GM18498 (cell line): ENCODE measurements around the gene ALOX15B.
"Not testable (repeated sequence)": the region's sequence is repeated elsewhere in the genome, so short reads cannot be mapped to it uniquely, and the experiment has no call there.

Experiments used
- ATAC-seq: cut with Tn5 transposase; IDR thresholded peaks from one replicate; pipeline ENCODE4 v1.9.1; 2021; ENCODE audit warnings: mild to moderate bottlenecking, moderate library complexity; ENCODE audit not compliant: unreplicated experiment

ALOX15B gene

DNA sequence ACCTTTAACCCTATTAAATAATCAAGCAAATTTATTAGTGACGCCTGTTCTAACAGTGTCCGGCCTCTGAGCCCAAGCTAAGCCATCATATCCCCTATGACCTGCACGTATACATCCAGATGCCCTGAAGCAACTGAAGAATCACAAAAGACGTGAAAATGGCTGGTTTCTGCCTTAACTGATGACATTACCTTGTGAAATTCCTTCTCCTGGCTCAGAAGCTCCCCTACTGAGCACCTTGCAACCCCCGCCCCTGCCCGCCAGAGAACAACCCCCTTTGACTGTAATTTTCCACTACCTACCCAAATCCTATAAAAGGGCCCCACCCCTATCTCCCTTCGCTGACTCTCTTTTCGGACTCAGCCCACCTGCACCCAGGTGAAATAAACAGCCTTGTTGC lies 23.0 kb downstream of the ALOX15B start:
- ATAC-seq = not testable (repeated sequence)

- no peak for ATAC-seq
Observed at GRCh38 chr17:8062435-8062806, 23.6 kb downstream of the ALOX15B start.

- ATAC-seq = no peak
Observed at GRCh38 chr17:8062807-8063483, 24.1 kb downstream of the ALOX15B start.

DNA sequence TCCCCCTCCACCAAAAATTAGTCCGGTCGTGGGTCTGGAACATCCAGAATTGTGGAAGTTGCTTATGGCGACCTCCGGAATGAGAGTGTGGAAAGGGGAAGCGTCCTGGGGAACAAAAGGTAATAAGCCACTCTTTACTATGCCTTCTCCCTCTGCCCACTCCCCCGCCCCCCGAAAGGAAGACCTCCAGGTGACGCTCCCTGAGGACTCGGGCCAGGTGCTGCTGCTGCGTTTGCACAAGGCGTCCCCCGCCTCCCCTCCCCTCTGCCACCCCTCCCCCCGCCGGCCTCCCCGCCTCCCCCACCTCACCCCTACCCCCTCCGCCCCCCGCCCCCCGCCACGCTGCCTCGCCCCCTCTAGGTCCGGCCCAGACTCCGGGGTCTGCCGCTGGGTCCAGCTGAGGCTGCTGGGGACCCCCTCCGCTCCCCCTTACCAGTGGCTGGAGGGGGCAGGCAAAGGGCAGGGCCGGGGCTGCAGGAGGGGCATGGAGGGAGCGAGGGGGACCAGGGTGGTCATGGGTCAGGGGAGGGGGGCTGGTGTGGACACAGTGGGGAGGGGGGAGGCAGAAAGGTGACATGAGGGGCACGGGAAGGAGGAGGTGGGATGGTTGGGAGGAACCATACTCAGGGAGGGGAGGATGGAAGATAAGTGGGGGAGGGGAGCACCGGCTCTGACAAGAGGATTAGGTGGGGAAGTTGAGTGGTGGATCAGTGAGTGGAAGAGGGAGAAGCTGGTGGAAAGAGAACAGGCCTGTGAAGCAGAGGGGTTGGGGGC lies 25.1 kb downstream of the ALOX15B start:
- no peak for ATAC-seq

GRCh38 chr17:8064561-8065019 lies 25.7 kb downstream of the ALOX15B start:
- no peak for ATAC-seq

DNA sequence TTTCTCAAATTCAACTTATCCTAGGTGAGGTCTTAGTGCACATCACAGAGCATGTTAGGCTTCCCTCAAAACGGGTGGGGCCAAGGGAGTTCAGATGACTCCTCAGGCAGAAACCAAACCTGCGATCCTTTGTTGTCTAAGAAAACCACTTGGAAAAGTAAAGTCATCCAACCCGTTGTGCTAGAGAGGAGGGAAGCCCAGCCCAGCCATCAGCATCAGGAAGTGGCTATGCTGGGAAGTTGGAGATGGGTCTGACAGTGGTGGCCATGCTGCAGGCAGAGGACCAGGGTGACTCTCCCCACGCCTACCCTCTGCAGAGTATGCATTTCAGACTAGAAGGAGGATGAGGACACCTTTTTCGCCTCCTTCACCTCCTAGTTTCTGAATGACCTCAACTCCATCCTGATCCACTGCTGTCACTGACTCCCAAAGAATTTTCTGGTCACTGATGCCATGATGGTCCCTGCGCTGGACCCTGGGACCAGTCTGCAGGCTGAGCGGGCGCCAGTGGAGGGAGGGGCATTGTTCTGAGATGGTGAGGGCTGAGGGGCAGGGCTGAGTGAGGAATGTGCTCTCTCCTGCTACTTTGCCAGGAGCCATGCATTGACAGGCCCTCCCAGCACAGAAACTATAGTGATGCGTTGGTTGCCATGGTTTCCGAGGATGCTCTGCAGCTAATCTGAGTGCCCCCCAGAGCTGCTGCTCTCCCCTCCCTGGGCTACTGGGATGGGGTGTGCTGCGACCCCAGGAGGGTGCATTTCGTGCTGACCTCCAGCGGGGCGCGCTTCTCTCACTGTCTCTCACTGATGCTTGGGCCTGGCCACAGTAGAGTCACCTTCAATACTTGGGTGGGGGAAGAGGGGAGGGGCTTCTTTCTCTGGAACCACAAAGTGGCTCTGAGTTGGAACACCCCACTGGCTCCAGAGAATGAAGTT lies 28.2 kb downstream of the ALOX15B start:
- ATAC-seq = no peak

- no peak for ATAC-seq
Observed at GRCh38 chr17:8067806-8068205, 28.9 kb downstream of the ALOX15B start.

DNA sequence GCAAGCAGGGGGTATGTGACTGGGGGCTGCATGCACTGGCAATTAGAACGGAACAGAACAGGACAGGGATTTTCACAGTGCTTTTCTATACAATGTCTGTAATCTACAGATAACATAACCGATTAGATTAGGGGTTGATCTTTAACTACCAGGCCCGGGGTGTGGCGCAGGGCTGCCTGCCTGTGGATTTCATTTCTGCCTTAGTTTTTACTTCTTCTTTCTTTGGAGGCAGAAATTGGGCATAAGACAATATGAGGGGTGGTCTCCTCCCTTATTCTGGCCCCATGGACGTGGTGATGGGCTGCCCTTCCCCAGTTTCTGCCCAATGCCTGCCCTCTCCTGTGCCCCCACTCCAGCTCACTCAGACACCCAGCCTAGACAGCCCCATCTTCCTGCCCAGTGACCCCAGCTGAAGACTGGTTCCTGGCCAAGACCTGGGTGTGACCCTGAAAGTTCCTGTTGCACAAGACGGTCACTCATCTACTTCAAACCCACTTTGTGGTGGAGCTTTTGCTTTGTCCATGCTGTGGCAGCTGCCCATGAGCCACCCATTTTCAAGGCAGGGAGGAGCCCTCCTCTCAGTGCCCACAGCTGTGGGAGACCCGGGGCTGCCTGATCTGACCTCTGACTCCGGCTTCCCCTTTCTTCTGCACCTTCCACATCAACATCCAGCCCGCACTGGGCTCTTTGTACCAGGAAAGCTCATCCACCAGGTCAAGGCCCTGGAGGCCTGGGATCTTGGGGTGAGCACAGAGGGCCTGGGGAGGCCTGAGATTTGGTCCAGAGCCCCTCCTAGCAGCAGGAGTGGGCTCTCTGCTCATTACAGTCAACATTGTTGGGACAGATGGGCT lies 30.1 kb downstream of the ALOX15B start:
- no peak for ATAC-seq

GRCh38 chr17:8069587-8069860 lies 30.7 kb downstream of the ALOX15B start:
- no peak for ATAC-seq

DNA sequence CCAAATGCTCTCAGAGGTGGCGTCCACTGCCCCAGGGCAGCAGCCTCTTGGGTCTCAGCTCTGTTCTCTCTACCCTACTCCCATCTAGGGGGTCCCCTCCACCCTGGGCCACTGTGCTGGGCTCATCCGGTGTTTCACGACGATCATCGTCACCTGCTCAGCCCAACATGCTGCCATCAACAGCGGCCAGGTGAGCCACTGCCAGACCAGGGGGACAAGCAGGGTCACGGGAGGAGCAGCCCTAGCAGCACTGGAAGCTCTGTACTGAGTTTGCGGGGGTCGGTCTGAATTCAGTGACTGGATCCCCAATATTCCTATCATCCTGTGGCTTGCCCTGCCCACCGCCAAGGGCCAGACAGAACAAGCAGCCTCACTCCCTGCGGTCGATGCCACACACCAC lies 32.6 kb downstream of the ALOX15B start:
- ATAC-seq = no peak

DNA sequence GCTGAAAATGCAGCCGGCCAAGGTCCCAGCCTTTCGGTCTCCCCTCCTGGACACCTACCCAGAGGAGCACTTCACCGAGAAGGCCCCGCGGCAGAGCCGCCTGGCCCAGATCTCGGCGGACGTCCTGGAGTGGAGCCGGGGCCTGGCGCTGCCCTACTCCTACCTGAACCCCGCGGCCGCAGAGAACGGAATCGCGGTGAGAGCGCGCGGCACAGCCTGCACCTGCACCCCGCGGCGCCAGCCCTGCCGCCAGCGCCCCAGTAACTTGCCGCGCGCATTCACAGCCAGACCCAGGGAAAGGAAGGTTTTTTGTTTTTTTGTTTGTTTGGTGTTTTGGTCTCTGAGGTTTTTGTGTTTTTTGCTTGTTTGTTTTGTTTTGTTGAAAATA lies 33.5 kb downstream of the ALOX15B start:
- ATAC-seq = no peak

DNA sequence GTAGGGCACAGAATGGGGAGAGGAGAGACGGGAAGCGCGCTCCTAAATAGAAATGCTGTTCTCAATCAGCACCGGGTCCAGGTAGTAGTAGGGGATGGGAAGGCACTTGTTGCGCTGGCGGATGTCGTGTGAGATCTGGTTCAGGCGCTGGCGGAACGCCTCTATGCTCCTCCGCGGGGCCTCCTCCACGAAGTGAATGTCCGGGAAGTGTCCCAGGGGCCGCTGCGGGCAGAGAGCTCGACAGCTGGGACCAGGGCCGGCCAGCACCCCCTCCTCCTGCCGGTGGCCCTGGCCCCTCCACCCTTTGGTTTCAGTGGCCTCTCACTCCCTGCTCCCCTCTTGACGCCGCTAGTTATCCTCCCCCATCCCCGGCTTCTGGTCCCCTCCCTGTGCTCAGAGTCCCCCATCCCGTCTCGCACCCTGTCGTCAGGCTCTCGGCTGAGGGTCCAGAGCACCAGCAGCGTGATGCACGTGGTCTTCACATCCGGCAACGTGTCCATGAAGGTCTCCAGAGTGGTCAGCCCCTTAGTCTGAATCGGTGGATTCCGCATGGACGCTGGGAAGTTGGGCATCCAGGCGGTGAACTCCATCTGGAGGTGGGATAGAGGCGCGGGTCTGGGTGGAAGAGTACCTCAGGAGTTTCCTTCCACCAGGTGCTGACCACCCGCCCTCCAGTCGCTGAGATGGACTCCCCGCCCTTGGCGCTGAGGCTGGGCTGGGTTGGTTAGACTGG lies 34.0 kb downstream of the ALOX15B start:
- no peak for ATAC-seq

GRCh38 chr17:8073627-8074484 lies 35.0 kb downstream of the ALOX15B start:
- peak; percentile 53 for ATAC-seq

- ATAC-seq = no peak
Observed at GRCh38 chr17:8074554-8074953, 35.7 kb downstream of the ALOX15B start.

DNA sequence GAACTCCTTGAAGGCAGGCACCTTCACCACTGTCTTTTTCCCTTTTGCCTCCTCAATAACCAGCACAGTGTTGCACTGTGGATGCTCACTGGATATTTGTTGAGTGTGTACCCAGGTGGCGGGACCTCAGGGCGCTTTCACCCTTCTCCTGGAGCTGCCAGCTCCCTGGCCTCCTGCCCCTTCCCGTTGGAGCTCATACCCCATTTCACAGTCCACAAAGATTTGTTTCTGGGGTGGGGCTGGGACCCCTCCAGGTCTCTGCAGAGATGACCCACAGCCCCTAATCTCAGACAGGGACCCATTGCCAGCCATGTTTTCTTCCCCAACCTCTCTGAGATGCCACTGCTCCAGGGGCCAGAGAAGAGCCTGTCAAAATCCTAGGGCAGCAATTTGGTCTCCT lies 36.2 kb downstream of the ALOX15B start:
- no peak for ATAC-seq

DNA sequence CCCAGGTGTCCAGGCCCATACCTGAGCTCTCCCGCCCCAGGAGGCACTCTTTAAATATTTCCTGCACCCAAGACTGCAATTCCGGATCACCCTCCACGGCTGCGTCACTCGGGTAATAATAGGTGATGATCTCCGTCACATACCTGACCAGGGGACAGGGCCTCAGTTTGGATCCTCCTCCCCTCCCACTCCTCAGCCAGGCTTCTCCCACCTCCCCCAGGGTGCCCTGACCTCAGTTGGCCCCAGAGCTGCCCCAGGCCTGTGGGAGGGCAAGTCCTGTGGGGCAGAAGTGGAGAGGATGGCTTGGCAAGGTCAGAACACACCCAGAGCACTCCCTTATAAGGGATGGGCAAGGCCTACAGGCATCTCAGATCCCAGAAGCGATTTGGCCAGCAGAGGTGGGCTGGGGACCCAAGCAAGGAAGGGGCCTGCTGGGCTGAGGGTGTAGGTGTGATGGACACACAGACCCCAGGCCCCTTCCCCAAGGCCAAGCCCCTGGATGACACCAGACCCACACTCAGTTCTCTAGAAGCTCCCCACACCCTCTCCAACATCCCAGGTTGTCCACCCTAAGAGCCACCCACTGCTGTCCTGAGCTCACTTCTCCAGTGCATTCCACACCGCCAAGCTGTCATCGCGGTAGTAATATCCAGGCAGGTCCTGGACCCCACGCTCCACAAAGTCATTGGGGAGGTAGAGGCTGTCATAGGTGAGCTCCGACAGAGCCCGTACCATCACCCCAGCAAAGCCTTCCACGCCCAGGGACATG lies 36.9 kb downstream of the ALOX15B start:
- ATAC-seq = no peak

DNA sequence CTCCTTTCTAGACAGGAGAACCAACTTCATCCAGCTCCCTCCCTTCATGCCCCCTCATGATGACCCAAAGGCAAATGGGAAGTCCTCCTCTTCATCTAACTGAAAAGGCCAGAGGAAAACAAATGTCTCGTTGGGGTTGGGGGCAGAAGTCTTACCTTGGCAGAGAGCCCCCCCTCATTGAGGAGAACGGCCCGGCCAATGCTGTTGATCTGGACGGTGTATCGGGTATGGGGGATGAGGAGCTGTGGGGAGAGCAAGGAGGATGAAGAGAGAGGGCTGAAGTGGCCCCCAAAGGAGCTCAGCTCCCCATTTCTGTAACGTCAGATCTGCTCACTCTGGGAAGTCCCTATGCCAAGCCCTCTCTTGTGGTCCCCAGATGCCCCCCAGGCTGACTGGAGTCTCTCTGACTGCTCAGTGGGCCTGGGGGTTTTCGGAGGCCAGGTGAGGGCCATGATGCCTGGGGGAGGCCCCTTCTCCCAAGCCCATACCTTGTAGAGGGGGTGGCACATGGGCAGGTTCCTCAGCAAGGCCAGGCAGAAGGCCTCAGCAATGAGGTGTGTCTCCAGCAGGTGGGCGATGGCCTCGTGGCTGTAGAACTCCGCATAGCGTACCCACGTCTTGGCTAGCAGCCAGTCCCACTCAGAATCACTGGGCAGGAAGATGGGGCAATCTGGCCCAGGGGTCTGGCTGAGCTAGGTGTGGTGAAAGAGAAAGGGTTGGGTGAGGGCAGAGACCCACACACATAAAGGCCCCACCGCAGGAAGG lies 37.8 kb downstream of the ALOX15B start:
- ATAC-seq = no peak

DNA sequence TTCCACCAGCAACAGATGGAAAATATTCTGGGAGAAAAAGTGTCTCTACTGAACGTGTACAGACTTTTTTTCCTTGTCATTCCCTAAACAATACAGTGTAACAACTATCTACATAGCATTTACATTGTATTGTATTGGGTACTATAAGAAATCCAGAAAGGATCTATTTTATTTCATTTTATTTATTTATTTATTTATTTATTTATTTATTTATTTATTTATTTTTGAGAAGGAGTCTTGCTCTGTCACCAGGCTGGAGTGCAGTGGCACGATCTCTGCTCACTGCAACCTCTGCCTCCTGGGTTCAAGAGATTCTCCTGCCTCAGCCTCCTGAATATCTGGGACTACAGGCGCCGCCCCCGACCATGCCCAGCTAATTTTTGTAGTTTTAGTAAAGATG lies 39.1 kb downstream of the ALOX15B start:
- ATAC-seq = not testable (repeated sequence)
